Gastroesophageal sphincter (tissue), 4 donors: ENCODE measurements around the gene CLASP1. TPM values are rescaled to one million over a fixed set of nuclear protein-coding genes. Genes with fewer than 3 reads are reported as not detected.

Experiments used
- ATAC-seq: fragments of 150-250 bp; one replicate; pipeline ENCODE4 v1.9.1; 2016; ENCODE audit warnings: mild to moderate bottlenecking, moderate library complexity
- H3K27ac ChIP-seq, 4 donors: fragments of 200-600 bp; sonication (generic) in 3 of 4; 1 replicate in 3 of 4; 2 replicates in 1 of 4; pipeline ENCODE4 v1.5.1; 2016 to 2019
- H3K27me3 ChIP-seq: fragments of 200-600 bp; sonication (generic); one replicate; pipeline ENCODE4 v1.5.1; 2019
- H3K36me3 ChIP-seq, 2 donors: fragments of 200-600 bp; sonication (generic); one replicate each; pipeline ENCODE4 v1.5.1; 2019; ENCODE audit warnings: control low read depth in 1 of 2
- H3K4me1 ChIP-seq, 3 donors: fragments of 200-600 bp; sonication (generic); 1 replicate in 2 of 3; 2 replicates in 1 of 3; pipeline ENCODE4 v1.5.1; 2016 to 2019; ENCODE audit warnings: control low read depth in 2 of 3
- H3K4me3 ChIP-seq, 2 donors: fragments of 200-600 bp; sonication (generic); one replicate each; pipeline ENCODE4 v1.5.1; 2019; ENCODE audit warnings: mild to moderate bottlenecking in 1 of 2, moderate library complexity in 1 of 2
- H3K9me3 ChIP-seq, 3 donors: fragments of 200-600 bp; sonication (generic); one replicate each; pipeline ENCODE4 v1.5.1; 2017 to 2019; ENCODE audit warnings: control low read depth in 2 of 3
- CTCF ChIP-seq, 4 experiments: fragments of 200-600 bp in 2 of 4; fragments of 450-650 bp in 2 of 4; sonication (generic) in 1 of 4; IDR thresholded peaks; one replicate each; pipeline ENCODE4 v1.5.1; 2017 to 2019; ENCODE audit warnings: antibody characterized with exemption in 4 of 4, mild to moderate bottlenecking in 2 of 4, moderate library complexity in 2 of 4
- EP300 ChIP-seq: sonication (generic); formaldehyde crosslinking; IDR thresholded peaks from one replicate; pipeline ENCODE4 v1.6.1; 2017; ENCODE audit warnings: antibody characterized with exemption, mild to moderate bottlenecking
- POLR2A ChIP-seq, 2 donors: fragments of 450-650 bp; IDR thresholded peaks; one replicate each; pipeline ENCODE4 v1.6.1; 2017; ENCODE audit warnings: antibody characterized with exemption in 2 of 2, mild to moderate bottlenecking in 2 of 2, moderate library complexity in 1 of 2
- POLR2AphosphoS5 ChIP-seq: sonication (generic); formaldehyde crosslinking; IDR thresholded peaks from one replicate; pipeline ENCODE4 v1.6.1; 2017; ENCODE audit warnings: antibody characterized with exemption
- WGBS, 2 donors: methylation state at CpG; one replicate each; pipeline ENCODE4 v1.1.5; 2018; ENCODE audit warnings: low coverage in 1 of 2; 5-methylcytosine and 5-hydroxymethylcytosine counted together
- total RNA-seq, 4 donors: library from RNA; depleted of rRNA; stranded (reverse); fragments of >200 nt; gene quantifications; one replicate each; pipeline ENCODE4 v1.1.0, GENCODE V29; 2016

Gene CLASP1
- total RNA-seq, 4 donors from 2014 or later = 72.0 to 108 (median 84.7) TPM

DNA sequence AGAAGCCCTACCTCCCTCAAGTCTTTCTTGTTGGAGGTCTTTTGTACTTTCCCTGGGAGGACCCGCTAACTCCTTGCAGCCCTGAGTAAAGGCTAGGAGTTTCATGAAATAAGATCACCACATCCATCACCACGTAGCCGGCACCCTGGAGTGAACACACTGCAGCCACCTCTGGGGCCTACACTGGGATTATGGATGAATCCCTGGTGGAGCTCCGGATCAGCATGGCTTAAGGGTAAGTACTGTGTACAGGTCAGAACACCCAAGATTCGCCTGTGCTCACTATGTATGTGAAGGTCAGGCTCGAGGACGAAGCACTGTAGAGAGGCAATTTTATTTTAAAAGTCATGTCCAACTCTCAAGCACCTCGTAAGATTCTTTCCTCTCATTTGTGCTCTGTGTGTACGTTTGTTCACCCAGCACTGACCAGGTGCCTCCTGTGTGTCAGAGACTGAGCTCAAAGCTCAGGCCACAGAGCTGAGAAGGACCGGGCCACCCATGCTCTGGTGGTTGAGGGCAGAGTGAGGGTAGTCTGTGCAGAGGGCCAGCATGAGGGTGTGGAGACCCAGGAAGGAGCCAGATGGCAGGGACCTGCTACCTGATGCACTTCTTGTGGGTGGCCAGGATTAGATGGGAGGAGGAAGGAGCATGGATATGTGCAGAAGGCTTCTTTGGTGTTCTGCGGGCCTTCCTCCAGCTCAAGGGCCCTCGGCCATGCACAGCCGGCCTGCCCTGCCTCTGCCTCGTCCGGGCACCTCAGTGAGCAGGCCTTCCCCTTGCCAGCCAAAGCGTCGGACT lies 297.5 kb downstream of the CLASP1 start:
- 84 to 93% methylated on average over 3 to 6 of the region's 17 CpGs for WGBS, 2 donors
- Histone ChIP-seq H3K27me3 (no peaks in the 10 kb centered on the region), H3K36me3 (peaks cover 0 to 90% of the 10 kb centered on the region in 2 donors), H3K27ac (no peak overlapping the region), H3K4me1 (no peaks in the 10 kb centered on the region), H3K9me3 (no peaks in the 10 kb centered on the region), H3K4me3 (no peak overlapping the region)
- TF ChIP-seq CTCF (IDR thresholded peaks at IDR 0.05) (no peak), EP300 (no peak), POLR2AphosphoS5 (no peak), POLR2A (IDR thresholded peaks at IDR 0.05) (no peak)
- no peak for ATAC-seq

- ATAC-seq = no peak
- H3K4me3 ChIP-seq = no peak overlapping the region
- WGBS, 2 donors = 93% methylated on average over 3 of the region's 6 CpGs; no CpG with 5 or more reads in 1 of the 2 donors
- H3K4me1 ChIP-seq = no peaks in the 10 kb centered on the region
- peaks cover 0 to 94% of the 10 kb centered on the region in 2 donors for H3K36me3 ChIP-seq
- H3K27ac ChIP-seq = no peak overlapping the region
- H3K9me3 ChIP-seq = no peaks in the 10 kb centered on the region
- no peak for TF ChIP-seq POLR2AphosphoS5
- H3K27me3 ChIP-seq = no peaks in the 10 kb centered on the region
These were observed 298.4 kb downstream of the CLASP1 start for GRCh38 chr2:121350890-121351289.

DNA sequence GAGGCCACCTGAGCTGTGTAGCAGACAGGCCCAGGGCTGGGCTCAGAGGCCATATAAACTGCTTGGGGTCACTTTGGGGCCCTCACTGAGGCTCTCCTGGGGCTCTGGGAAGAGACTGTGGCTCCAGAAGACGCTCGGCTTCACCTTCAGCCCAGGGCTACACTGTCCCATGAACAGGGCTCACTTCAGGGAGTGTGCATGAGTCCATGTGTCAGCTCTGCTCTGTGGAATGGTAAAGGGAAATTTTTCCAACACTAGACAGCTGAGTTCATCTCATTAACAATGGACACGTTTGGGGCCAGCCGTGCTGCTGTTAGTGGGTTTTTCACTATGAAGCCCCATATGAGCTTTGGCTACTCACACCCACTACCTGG lies 298.9 kb downstream of the CLASP1 start:
- no peak for ATAC-seq
- H3K4me1 ChIP-seq = no peaks in the 10 kb centered on the region
- WGBS, 2 donors = 60 to 75% methylated on average over 2 of the region's 4 CpGs
- no peaks in the 10 kb centered on the region for H3K9me3 ChIP-seq
- H3K4me3 ChIP-seq = no peak overlapping the region
- peaks cover 0 to 100% of the 10 kb centered on the region in 2 donors for H3K36me3 ChIP-seq
- TF ChIP-seq EP300 (no peak), CTCF (IDR thresholded peaks at IDR 0.05) (no peak), POLR2AphosphoS5 (no peak), POLR2A (IDR thresholded peaks at IDR 0.05) (no peak)
- no peak overlapping the region for H3K27ac ChIP-seq
- H3K27me3 ChIP-seq = no peaks in the 10 kb centered on the region

- no peaks in the 10 kb centered on the region for H3K27me3 ChIP-seq
- no peak overlapping the region for H3K4me3 ChIP-seq
- no peaks in the 10 kb centered on the region for H3K9me3 ChIP-seq
- ATAC-seq = peak; percentile 27
- 66 to 69% methylated on average over 3 to 4 of the region's 4 CpGs for WGBS, 2 donors
- no peaks in the 10 kb centered on the region for H3K4me1 ChIP-seq
- H3K27ac ChIP-seq = no peak overlapping the region
- H3K36me3 ChIP-seq = peaks cover 0 to 100% of the 10 kb centered on the region in 2 donors
- no peak for TF ChIP-seq EP300
- no peak for TF ChIP-seq POLR2A (IDR thresholded peaks at IDR 0.05)
- TF ChIP-seq CTCF (IDR thresholded peaks at IDR 0.05) = no peak
- no peak for TF ChIP-seq POLR2AphosphoS5
These were observed 299.4 kb downstream of the CLASP1 start for GRCh38 chr2:121349721-121350401.

GRCh38 chr2:121348128-121348740 lies 301.0 kb downstream of the CLASP1 start:
- Histone ChIP-seq H3K27ac (no peak overlapping the region), H3K4me1 (no peaks in the 10 kb centered on the region), H3K27me3 (no peaks in the 10 kb centered on the region), H3K4me3 (no peak overlapping the region), H3K36me3 (peaks cover 0 to 100% of the 10 kb centered on the region in 2 donors), H3K9me3 (no peaks in the 10 kb centered on the region)
- TF ChIP-seq CTCF (IDR thresholded peaks at IDR 0.05) = no peak
- no peak for TF ChIP-seq POLR2AphosphoS5
- 66 to 90% methylated on average over 2 to 4 of the region's 15 CpGs for WGBS, 2 donors
- no peak for ATAC-seq
